HEK293T (cell line): ENCODE data around the gene KDM6A.

Experiments
- ARNT ChIP-seq: fragments of 450-650 bp; IDR thresholded peaks from 2 replicates; pipeline ENCODE4 v1.6.1; 2017; ENCODE audit warnings: mild to moderate bottlenecking
- BHLHE40 ChIP-seq: fragments of 450-650 bp; IDR thresholded peaks from 2 replicates; pipeline ENCODE4 v1.6.1; 2016; ENCODE audit warnings: mild to moderate bottlenecking, moderate library complexity, borderline replicate concordance
- ELF4 ChIP-seq: fragments of 450-650 bp; IDR thresholded peaks from 2 replicates; pipeline ENCODE4 v1.6.1; 2017; ENCODE audit warnings: antibody characterized with exemption
- FOXA1 ChIP-seq: fragments of 450-650 bp; IDR thresholded peaks from 2 replicates; pipeline ENCODE4 v1.6.1; 2016; ENCODE audit warnings: mild to moderate bottlenecking
- FOXM1 ChIP-seq: fragments of 450-650 bp; IDR thresholded peaks from 2 replicates; pipeline ENCODE4 v1.6.1; 2017; ENCODE audit warnings: mild to moderate bottlenecking, borderline replicate concordance
- HDGF ChIP-seq: fragments of 450-650 bp; IDR thresholded peaks from 2 replicates; pipeline ENCODE4 v1.6.1; 2017; ENCODE audit warnings: antibody characterized with exemption, borderline replicate concordance
- NFRKB ChIP-seq: fragments of 450-650 bp; IDR thresholded peaks from 2 replicates; pipeline ENCODE4 v1.6.1; 2016; ENCODE audit warnings: mild to moderate bottlenecking, moderate library complexity
- SP1 ChIP-seq: fragments of 450-650 bp; IDR thresholded peaks from 2 replicates; pipeline ENCODE4 v1.6.1; 2017
- TARDBP ChIP-seq: fragments of 450-650 bp; IDR thresholded peaks from 2 replicates; pipeline ENCODE4 v1.6.1; 2016
- ZNF384 ChIP-seq: fragments of 450-650 bp; IDR thresholded peaks from 2 replicates; pipeline ENCODE4 v1.6.1; 2016

GRCh38 chrX:44890247-44890646, 17.3 kb downstream of the KDM6A start:
- TF ChIP-seq ELF4 = no peak
- no peak for TF ChIP-seq FOXM1
- no peak for TF ChIP-seq ARNT
- no peak for TF ChIP-seq TARDBP
- TF ChIP-seq SP1 = no peak
- no peak for TF ChIP-seq HDGF
- no peak for TF ChIP-seq ZNF384
- TF ChIP-seq BHLHE40 = no peak
- TF ChIP-seq FOXA1 = no peak
- TF ChIP-seq NFRKB = no peak
